Brain microvascular endothelial cell (primary cell): ENCODE measurements around the gene FSCB.

ENCODE experiments used
- DNase-seq: peaks from one replicate; pipeline ENCODE4 v3.0.0-alpha.2; 2020
- H3K27ac ChIP-seq: fragments of 250-450 bp; sonication (Bioruptor Pico); 2 replicates; pipeline ENCODE4 v1.5.1; 2020; ENCODE audit warnings: mild to moderate bottlenecking, moderate library complexity
- H3K27me3 ChIP-seq: fragments of 250-450 bp; sonication (Bioruptor Pico); replicated peaks from 2 replicates; pipeline ENCODE4 v1.5.1; 2020; ENCODE audit warnings: mild to moderate bottlenecking
- H3K36me3 ChIP-seq: fragments of 250-450 bp; sonication (Bioruptor Pico); replicated peaks from 2 replicates; pipeline ENCODE4 v1.5.1; 2020; ENCODE audit warnings: mild to moderate bottlenecking
- H3K4me3 ChIP-seq: 2 replicates; pipeline ENCODE4 v1.5.1; 2011; ENCODE audit warnings: low read depth, mild to moderate bottlenecking, control low read depth, low read length, moderate library complexity
- in situ Hi-C: cut with HindIII; loops from 2 replicates; pipeline ENCODE4 v1.10.0; 2017; ENCODE audit warnings: low sequenced_read_pairs, low pct_ligation_motif_present
- TF ChIP-seq, protein P1 (sequence below): IDR thresholded peaks from 2 replicates; pipeline ENCODE4 v1.5.1; 2011; ENCODE audit warnings: low read depth, mild to moderate bottlenecking, moderate library complexity, low read length, control low read depth, inconsistent platforms; ENCODE audit errors: missing control alignments

The FSCB gene

DNA sequence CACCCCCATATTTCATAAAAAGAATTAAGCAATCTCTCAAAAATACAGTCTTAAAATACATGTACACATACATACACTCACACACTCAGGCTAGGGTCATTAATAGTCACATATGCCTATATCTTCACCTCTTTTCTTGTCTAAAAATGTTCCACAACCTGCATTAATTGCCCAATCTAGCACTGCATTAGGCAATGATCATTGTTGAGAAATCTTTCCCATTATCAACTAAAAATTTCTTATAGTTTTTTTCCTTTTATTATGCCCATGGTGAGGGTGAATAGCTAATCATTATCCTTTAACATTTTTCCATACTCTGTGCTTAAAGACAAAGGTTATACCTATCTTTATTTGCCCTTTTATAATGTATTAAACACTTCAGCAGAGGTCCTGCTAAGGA is 38.3 kb downstream of the FSCB start:
- no peaks in the 10 kb centered on the region for H3K36me3 ChIP-seq
- H3K27me3 ChIP-seq, result no peaks in the 10 kb centered on the region
- TF ChIP-seq, protein P1, sequence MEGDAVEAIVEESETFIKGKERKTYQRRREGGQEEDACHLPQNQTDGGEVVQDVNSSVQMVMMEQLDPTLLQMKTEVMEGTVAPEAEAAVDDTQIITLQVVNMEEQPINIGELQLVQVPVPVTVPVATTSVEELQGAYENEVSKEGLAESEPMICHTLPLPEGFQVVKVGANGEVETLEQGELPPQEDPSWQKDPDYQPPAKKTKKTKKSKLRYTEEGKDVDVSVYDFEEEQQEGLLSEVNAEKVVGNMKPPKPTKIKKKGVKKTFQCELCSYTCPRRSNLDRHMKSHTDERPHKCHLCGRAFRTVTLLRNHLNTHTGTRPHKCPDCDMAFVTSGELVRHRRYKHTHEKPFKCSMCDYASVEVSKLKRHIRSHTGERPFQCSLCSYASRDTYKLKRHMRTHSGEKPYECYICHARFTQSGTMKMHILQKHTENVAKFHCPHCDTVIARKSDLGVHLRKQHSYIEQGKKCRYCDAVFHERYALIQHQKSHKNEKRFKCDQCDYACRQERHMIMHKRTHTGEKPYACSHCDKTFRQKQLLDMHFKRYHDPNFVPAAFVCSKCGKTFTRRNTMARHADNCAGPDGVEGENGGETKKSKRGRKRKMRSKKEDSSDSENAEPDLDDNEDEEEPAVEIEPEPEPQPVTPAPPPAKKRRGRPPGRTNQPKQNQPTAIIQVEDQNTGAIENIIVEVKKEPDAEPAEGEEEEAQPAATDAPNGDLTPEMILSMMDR, result no peak
- H3K27ac ChIP-seq, result no peak overlapping the region
- no peak for DNase-seq
- H3K4me3 ChIP-seq, result no peak overlapping the region
- in situ Hi-C loops, result no loop called here

DNA sequence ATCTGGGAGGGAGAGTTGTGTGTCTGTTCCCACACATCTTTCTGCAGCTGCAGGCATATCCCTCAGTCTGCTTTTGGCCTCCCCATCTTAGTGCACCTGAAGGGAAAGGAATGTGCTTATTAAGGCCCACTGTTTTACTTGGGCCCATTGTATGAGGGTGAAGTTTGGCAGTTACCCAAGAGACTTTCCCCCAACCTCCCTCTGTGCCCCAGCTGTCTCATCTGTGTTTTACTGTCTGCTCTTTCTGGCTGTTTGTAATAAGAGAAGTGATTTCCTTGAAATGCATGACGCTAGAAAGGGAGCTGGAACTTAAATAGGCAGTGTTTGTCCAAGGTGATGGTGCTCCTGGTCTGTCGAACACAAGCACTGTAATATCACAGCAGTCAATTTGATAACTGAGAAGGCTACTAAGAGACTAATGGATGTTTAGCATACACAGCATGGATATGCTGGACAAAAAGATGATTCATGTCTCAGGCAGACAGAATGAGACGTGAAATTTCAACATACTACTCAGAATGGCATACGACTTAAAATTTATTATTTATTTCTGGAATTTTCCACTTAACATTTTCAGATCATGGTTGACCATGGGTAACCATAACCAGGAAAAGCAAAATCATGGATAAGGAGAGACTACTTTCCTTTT is 43.6 kb downstream of the FSCB start:
- no peaks in the 10 kb centered on the region for H3K27me3 ChIP-seq
- TF ChIP-seq, protein P1, result no peak
- H3K27ac ChIP-seq, result no peak overlapping the region
- in situ Hi-C loops, result no loop called here
- no peaks in the 10 kb centered on the region for H3K36me3 ChIP-seq
- no peak overlapping the region for H3K4me3 ChIP-seq
- no peak for DNase-seq

DNA sequence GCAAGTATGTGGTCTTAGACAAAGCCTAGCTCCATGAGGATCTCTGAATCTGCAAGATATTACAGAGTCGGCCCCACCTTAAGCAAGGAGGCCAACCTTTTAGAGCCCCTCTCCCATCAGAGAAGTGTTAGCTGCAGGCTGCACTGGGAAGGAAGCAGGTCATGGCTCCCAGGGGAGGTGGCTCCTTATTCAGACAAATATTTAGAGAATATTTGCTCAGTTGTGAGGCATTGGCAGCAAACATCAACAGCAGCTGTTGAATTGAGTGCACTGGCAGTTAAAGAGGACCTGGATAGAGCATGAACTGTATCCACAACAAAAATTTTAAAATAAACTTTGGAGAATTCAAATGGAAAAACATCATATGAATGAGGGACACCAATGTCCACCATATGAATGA is 44.7 kb downstream of the FSCB start:
- no peaks in the 10 kb centered on the region for H3K36me3 ChIP-seq
- TF ChIP-seq, protein P1, result no peak
- DNase-seq, result no peak
- in situ Hi-C loops, result no loop called here
- no peak overlapping the region for H3K4me3 ChIP-seq
- no peak overlapping the region for H3K27ac ChIP-seq
- H3K27me3 ChIP-seq, result no peaks in the 10 kb centered on the region

DNA sequence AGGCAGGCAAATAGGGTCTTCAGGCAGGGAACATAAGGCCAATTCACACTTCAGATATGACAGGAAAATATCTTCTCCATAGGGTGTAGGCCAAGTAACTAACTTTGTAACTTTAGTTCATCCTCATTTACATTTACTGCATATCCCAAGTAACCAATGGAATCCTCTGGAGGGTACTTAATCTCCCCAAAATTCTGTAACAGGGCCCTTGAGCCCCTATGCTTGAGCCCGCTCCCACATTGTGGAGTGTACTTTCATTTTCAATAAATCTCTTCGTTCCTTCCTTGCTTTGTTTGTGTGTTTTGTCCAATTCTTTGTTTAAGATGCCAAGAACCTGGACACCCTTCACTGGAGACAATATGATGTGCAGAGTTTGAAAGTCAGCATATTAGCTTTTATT is 45.3 kb downstream of the FSCB start:
- in situ Hi-C loops, result no loop called here

More for the DNA sequence above, 45.3 kb downstream of the FSCB start:
- no peak overlapping the region for H3K27ac ChIP-seq
- no peaks in the 10 kb centered on the region for H3K36me3 ChIP-seq
- no peak overlapping the region for H3K4me3 ChIP-seq
- no peak for DNase-seq
- TF ChIP-seq, protein P1, result no peak
- H3K27me3 ChIP-seq, result no peaks in the 10 kb centered on the region
